K562 (cell line): ENCODE results near the gene WDR46. TPM values are rescaled to one million over a fixed set of nuclear protein-coding genes. Genes with fewer than 3 reads are reported as not detected.

ENCODE experiments used
- CREM ChIP-seq: IDR thresholded peaks from 2 replicates; pipeline ENCODE4 v1.6.1; 2014; ENCODE audit warnings: antibody characterized with exemption, low read depth
- FOXJ3 ChIP-seq: sonication (generic); formaldehyde crosslinking; IDR thresholded peaks from 2 replicates; pipeline ENCODE4 v1.4.0; 2020; ENCODE audit warnings: mild to moderate bottlenecking, missing genetic modification reagents
- HNRNPLL ChIP-seq: fragments of 200-400 bp; formaldehyde crosslinking; IDR thresholded peaks from 2 replicates; pipeline ENCODE4 v1.6.1; 2017; ENCODE audit warnings: low read length, low read depth, mild to moderate bottlenecking; ENCODE audit not compliant: poor library complexity, severe bottlenecking
- MGA ChIP-seq: fragments of 450-650 bp; IDR thresholded peaks from 2 replicates; pipeline ENCODE4 v1.6.1; 2016; ENCODE audit warnings: mild to moderate bottlenecking, moderate library complexity
- MYC ChIP-seq, 2 experiments: fragments of 250-450 bp in 1 of 2; sonication (Bioruptor Pico) in 1 of 2; IDR thresholded peaks; 2 replicates each; pipeline versions ENCODE4 v1.5.1 to v1.6.1; 2012 to 2021; ENCODE audit warnings: low read depth in 2 of 2, borderline replicate concordance in 1 of 2, improper control_type of control experiment in 1 of 2, low read length in 1 of 2, mild to moderate bottlenecking in 1 of 2, moderate library complexity in 1 of 2
- NFRKB ChIP-seq: fragments of 450-650 bp; IDR thresholded peaks from 2 replicates; pipeline ENCODE4 v1.6.1; 2016; ENCODE audit warnings: low read depth
- SOX6 ChIP-seq: fragments of 450-650 bp; IDR thresholded peaks from 2 replicates; pipeline ENCODE4 v1.6.1; 2014; ENCODE audit warnings: mild to moderate bottlenecking
- SP2 ChIP-seq: IDR thresholded peaks from 2 replicates; pipeline ENCODE4 v1.6.1; 2011; ENCODE audit warnings: mild to moderate bottlenecking, low read depth, low read length, moderate library complexity; ENCODE audit not compliant: poor library complexity, severe bottlenecking; ENCODE audit errors: extremely low read depth
- TAF7 ChIP-seq: fragments of 450-650 bp; IDR thresholded peaks from 2 replicates; pipeline ENCODE4 v1.6.1; 2016; ENCODE audit warnings: missing genetic modification characterization, missing compliant biosample characterization
- TCF3 ChIP-seq: sonication (generic); formaldehyde crosslinking; IDR thresholded peaks from 2 replicates; pipeline ENCODE4 v1.4.0; 2020; ENCODE audit warnings: mild to moderate bottlenecking, missing genetic modification reagents
- TRIM24 ChIP-seq, 2 experiments: fragments of 450-650 bp; IDR thresholded peaks; 2 replicates each; pipeline ENCODE4 v1.6.1; 2016
- ZFX ChIP-seq: sonication (generic); formaldehyde crosslinking; IDR thresholded peaks from 2 replicates; pipeline ENCODE4 v1.8.0; 2022; ENCODE audit warnings: mild to moderate bottlenecking, missing genetic modification reagents, moderate library complexity
- polyA plus RNA-seq, 8 experiments: library from polyadenylated mRNA; depleted of rRNA in 4 of 8; stranded (reverse) in 5 of 8; unstranded in 3 of 8; fragments of >200 nt; fragmentation: Nextera tagmentation in 2 of 8; fragmentation: Illumina TruSeq in 1 of 8; extraction: Ambion mirVana in 2 of 8; extraction: Trizol in 1 of 8; gene quantifications; 2 replicates each; pipeline versions ENCODE4 v1.2.1 to v1.2.3, GENCODE V29; 2011 to 2014; ENCODE audit warnings: inconsistent platforms in 1 of 8, missing spikeins in 1 of 8
- total RNA-seq, 7 experiments: library from RNA; depleted of rRNA in 6 of 7; stranded (reverse); fragments of >200 nt in 6 of 7; fragmentation: Illumina TruSeq in 2 of 7; extraction: Trizol in 2 of 7; gene quantifications; 2 replicates each; pipeline versions ENCODE4 v1.2.1 to v1.2.3, GENCODE V29; 2011 to 2021; ENCODE audit warnings: low replicate concordance in 1 of 7
- TF ChIP-seq, protein P1 (sequence below): sonication (generic); formaldehyde crosslinking; IDR thresholded peaks from 2 replicates; pipeline ENCODE4 v1.8.1; 2023; ENCODE audit warnings: mild to moderate bottlenecking, missing genetic modification reagents
- TF ChIP-seq, protein P2 (sequence below): fragments of 250-450 bp; sonication (Bioruptor Pico); IDR thresholded peaks from 2 replicates; pipeline ENCODE4 v1.8.0; 2021; ENCODE audit warnings: borderline replicate concordance, mild to moderate bottlenecking, moderate library complexity; ENCODE audit not compliant: poor library complexity, severe bottlenecking

WDR46 gene
- total and polyA plus RNA-seq, 9 of the 15 experiments (the other 6 are each of a cell fraction or from before 2014, with no cell fraction given) = 8.9 to 146 (median 93.1) TPM

DNA sequence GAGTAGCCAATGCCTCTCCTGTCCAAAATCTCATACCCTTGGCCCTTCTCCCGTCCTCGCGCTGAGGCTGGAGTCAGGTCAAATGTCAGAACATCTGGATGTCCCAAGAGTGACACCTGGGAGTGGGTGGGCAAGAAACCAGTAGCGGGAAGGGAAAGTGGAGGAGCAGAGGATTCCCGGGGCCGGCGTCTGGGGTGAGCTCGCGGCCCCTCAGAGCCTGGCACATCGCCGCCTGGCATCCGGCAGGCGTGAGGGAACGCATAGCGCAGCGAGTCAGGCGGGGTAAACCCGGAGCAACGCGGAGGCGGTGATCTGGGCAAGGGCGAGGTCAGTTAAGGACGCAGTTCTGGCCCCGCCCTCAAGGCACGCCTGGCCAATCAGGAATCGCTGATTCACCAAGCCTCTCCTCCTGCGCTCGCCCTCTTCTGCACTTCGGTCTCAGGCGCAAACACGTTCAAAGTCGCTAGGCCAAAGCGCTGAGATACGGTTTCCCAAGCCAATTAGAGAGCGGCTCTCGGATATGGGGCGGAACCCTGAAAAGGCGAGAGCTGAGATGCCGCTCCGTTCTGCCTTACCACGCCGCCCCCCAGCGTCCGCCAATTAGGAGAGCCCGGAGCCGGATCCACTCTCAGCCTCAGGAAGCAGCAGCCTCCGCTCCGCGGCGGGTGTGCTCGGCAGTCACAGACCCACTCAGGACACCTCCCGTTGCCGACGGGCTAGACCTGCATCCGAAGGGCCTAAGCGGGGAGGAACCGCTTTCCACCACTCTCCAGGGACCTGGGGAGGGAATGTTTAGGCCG lies 39.9 kb downstream of the WDR46 start (continued):
- peak; percentile 78 for TF ChIP-seq MYC (IDR thresholded peaks at IDR 0.05; ENCODE audit: low read depth, low read length)
- TF ChIP-seq MYC (CRISPR knock-in tag; IDR thresholded peaks at IDR 0.05; ENCODE audit: borderline replicate concordance, low read depth) = no peak
- TF ChIP-seq TCF3 (CRISPR knock-in tag) = peak; percentile 21; the same call in 1 of the 2 replicates
- peak; percentile 87 for TF ChIP-seq ZFX
- peak; percentile 78 for TF ChIP-seq CREM
- peak; percentile 48 for TF ChIP-seq NFRKB
- peak; percentile 56; the same call in 1 of the 2 replicates for TF ChIP-seq MGA
- no peak for TF ChIP-seq FOXJ3 (CRISPR knock-in tag)
- TF ChIP-seq, protein P1, sequence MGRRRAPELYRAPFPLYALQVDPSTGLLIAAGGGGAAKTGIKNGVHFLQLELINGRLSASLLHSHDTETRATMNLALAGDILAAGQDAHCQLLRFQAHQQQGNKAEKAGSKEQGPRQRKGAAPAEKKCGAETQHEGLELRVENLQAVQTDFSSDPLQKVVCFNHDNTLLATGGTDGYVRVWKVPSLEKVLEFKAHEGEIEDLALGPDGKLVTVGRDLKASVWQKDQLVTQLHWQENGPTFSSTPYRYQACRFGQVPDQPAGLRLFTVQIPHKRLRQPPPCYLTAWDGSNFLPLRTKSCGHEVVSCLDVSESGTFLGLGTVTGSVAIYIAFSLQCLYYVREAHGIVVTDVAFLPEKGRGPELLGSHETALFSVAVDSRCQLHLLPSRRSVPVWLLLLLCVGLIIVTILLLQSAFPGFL = no peak
- 0 out of 4 replicates have a peak, but pooled peaks of 1 of the 2 experiments have one; percentile 38 for TF ChIP-seq TRIM24 (IDR thresholded peaks at IDR 0.05)
- peak; percentile 89 for TF ChIP-seq HNRNPLL
- peak; percentile 75 for TF ChIP-seq TAF7
- TF ChIP-seq SP2 = peak; percentile 47
- TF ChIP-seq, protein P2, sequence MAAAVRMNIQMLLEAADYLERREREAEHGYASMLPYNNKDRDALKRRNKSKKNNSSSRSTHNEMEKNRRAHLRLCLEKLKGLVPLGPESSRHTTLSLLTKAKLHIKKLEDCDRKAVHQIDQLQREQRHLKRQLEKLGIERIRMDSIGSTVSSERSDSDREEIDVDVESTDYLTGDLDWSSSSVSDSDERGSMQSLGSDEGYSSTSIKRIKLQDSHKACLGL = no peak
- TF ChIP-seq SOX6 = peak; percentile 31; the same call in 1 of the 2 replicates
